HepG2 (cell line): ENCODE results near the gene ATE1. TPM values are rescaled to one million over a fixed set of nuclear protein-coding genes. Genes with fewer than 3 reads are reported as not detected.

Experiments
- FOXP1 ChIP-seq, 2 experiments: fragments of 450-650 bp in 1 of 2; IDR thresholded peaks; 2 replicates each; pipeline ENCODE4 v1.6.1; 2017 to 2018; ENCODE audit warnings: antibody characterized with exemption in 1 of 2
- NAIF1 ChIP-seq: sonication (generic); formaldehyde crosslinking; IDR thresholded peaks from 2 replicates; pipeline ENCODE4 v1.5.0; 2020; ENCODE audit warnings: mild to moderate bottlenecking, missing genetic modification reagents, borderline replicate concordance
- NFKBIZ ChIP-seq: IDR thresholded peaks from 2 replicates; pipeline ENCODE4 v1.6.1; 2018; ENCODE audit warnings: missing genetic modification reagents, missing compliant biosample characterization
- NKX3-1 ChIP-seq: sonication (generic); formaldehyde crosslinking; IDR thresholded peaks from 2 replicates; pipeline ENCODE4 v1.5.0; 2020; ENCODE audit warnings: missing genetic modification reagents
- PAX8 ChIP-seq: sonication (generic); formaldehyde crosslinking; IDR thresholded peaks from 2 replicates; pipeline ENCODE4 v1.8.0; 2022; ENCODE audit warnings: mild to moderate bottlenecking, missing genetic modification reagents, borderline replicate concordance
- POGK ChIP-seq: sonication (generic); formaldehyde crosslinking; conservative IDR thresholded peaks from 2 replicates; pipeline ENCODE4 v1.8.0; 2022; ENCODE audit warnings: mild to moderate bottlenecking, moderate library complexity, missing genetic modification reagents
- RBAK ChIP-seq: sonication (generic); formaldehyde crosslinking; IDR thresholded peaks from 2 replicates; pipeline ENCODE4 v1.5.1; 2020; ENCODE audit warnings: mild to moderate bottlenecking, missing genetic modification reagents
- REST ChIP-seq, 2 experiments: IDR thresholded peaks; 2 replicates each; pipeline ENCODE4 v1.6.1; 2011 to 2012; ENCODE audit warnings: low read length in 2 of 2, borderline replicate concordance in 1 of 2, low read depth in 1 of 2, mild to moderate bottlenecking in 1 of 2, moderate library complexity in 1 of 2
- RORA ChIP-seq: sonication (generic); formaldehyde crosslinking; IDR thresholded peaks from 2 replicates; pipeline ENCODE4 v1.5.0; 2020; ENCODE audit warnings: mild to moderate bottlenecking, missing genetic modification reagents, moderate library complexity
- TBX2 ChIP-seq: sonication (generic); formaldehyde crosslinking; IDR thresholded peaks from 2 replicates; pipeline ENCODE4 v1.5.0; 2020; ENCODE audit warnings: missing genetic modification reagents, mild to moderate bottlenecking, borderline replicate concordance
- XRCC5 ChIP-seq: fragments of 200-400 bp; formaldehyde crosslinking; optimal IDR thresholded peaks from 2 replicates; pipeline ENCODE3; 2017; ENCODE audit warnings: mild to moderate bottlenecking, low read length
- ZBTB21 ChIP-seq: sonication (generic); formaldehyde crosslinking; IDR thresholded peaks from 2 replicates; pipeline ENCODE4 v1.4.0; 2020; ENCODE audit warnings: missing genetic modification reagents
- ZNF17 ChIP-seq: sonication (generic); formaldehyde crosslinking; IDR thresholded peaks from 2 replicates; pipeline ENCODE4 v1.5.0; 2020; ENCODE audit warnings: mild to moderate bottlenecking, missing genetic modification reagents
- ZNF460 ChIP-seq: sonication (generic); formaldehyde crosslinking; IDR thresholded peaks from 2 replicates; pipeline ENCODE4 v1.5.1; 2020; ENCODE audit warnings: missing genetic modification reagents, mild to moderate bottlenecking, borderline replicate concordance
- ZNF552 ChIP-seq: sonication (generic); formaldehyde crosslinking; IDR thresholded peaks from 2 replicates; pipeline ENCODE4 v1.9.0; 2022; ENCODE audit warnings: missing genetic modification reagents, mild to moderate bottlenecking, borderline replicate concordance
- ZNF569 ChIP-seq: sonication (generic); formaldehyde crosslinking; IDR thresholded peaks from 2 replicates; pipeline ENCODE4 v1.5.0; 2020; ENCODE audit warnings: mild to moderate bottlenecking, missing genetic modification reagents, moderate library complexity, borderline replicate concordance
- polyA plus RNA-seq, 8 experiments: library from polyadenylated mRNA; depleted of rRNA in 3 of 8; stranded (reverse) in 7 of 8; unstranded in 1 of 8; fragments of >200 nt; fragmentation: Illumina TruSeq in 4 of 8; extraction: Trizol in 4 of 8; gene quantifications; 2 replicates each; pipeline versions ENCODE4 v1.2.1 to v1.2.3, GENCODE V29; 2011 to 2016; ENCODE audit warnings: low read depth in 4 of 8, missing spikeins in 1 of 8, mixed read lengths in 1 of 8; ENCODE audit not compliant: insufficient read depth in 1 of 8
- total RNA-seq, 5 experiments: library from RNA; depleted of rRNA; stranded (reverse); fragments of >200 nt; fragmentation: Illumina TruSeq; extraction: Trizol; gene quantifications; 2 replicates each; pipeline ENCODE4 v1.2.3, GENCODE V29; 2016; ENCODE audit warnings: low read depth in 1 of 5
- TF ChIP-seq, protein P1 (sequence below): sonication (generic); formaldehyde crosslinking; IDR thresholded peaks from 2 replicates; pipeline ENCODE4 v1.8.1; 2023; ENCODE audit warnings: mild to moderate bottlenecking, missing genetic modification reagents
- TF ChIP-seq, protein P2 (sequence below): sonication (generic); formaldehyde crosslinking; IDR thresholded peaks from 2 replicates; pipeline ENCODE4 v1.5.1; 2020; ENCODE audit warnings: mild to moderate bottlenecking, moderate library complexity, missing genetic modification reagents
- TF ChIP-seq, protein P3 (sequence below): sonication (generic); formaldehyde crosslinking; IDR thresholded peaks from 2 replicates; pipeline ENCODE4 v1.5.1; 2020; ENCODE audit warnings: missing genetic modification reagents, mild to moderate bottlenecking, borderline replicate concordance

The ATE1 gene
- total and polyA plus RNA-seq, 2 of the 13 experiments (the other 11 are each of a cell fraction or from before 2014, with no cell fraction given) = 17.5 to 42.2 TPM

DNA sequence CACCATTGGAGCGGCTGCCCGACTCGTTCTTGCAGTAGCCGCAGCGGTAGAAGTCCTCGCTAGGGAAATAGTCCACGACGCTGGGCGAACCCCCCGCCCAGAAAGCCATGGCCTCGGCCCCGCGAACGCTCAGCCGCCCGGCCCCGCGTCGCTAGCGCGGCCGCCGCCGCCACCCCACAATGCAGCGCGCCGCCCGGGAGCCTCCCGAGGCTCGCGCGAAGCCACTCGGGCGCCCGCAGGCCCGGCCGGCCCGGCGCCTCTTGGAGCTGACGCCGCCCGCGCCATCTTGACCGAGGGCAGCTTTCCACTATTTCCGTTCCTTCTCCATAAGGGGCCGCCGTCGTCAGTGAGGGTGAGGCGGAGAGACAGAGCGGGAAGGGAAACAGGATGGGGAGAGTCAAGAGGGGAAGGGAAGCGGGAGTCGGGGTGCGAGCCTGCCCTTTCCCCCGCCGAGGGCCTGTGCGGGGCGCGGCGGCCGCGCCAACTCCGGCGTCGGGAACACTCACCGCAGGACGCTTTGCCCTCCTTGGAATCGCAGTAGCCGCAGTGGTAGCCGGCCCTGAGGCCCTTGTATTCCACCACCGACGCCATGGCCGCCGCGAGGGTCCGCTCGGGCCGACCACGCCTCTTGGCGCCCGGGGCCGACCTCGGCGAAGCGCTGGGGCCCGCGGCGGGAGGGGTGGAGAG, at the start of gene ATE1 (continued):
- TF ChIP-seq FOXP1 (IDR thresholded peaks at IDR 0.05) = no peak
- TF ChIP-seq FOXP1 (CRISPR knock-in tag; IDR thresholded peaks at IDR 0.05) = no peak
- peak; percentile 49; the same call in 1 of the 2 replicates for TF ChIP-seq PAX8 (CRISPR knock-in tag)
- no peak; the same call in 1 of the 2 replicates for TF ChIP-seq TBX2 (CRISPR knock-in tag)
- TF ChIP-seq, protein P1, sequence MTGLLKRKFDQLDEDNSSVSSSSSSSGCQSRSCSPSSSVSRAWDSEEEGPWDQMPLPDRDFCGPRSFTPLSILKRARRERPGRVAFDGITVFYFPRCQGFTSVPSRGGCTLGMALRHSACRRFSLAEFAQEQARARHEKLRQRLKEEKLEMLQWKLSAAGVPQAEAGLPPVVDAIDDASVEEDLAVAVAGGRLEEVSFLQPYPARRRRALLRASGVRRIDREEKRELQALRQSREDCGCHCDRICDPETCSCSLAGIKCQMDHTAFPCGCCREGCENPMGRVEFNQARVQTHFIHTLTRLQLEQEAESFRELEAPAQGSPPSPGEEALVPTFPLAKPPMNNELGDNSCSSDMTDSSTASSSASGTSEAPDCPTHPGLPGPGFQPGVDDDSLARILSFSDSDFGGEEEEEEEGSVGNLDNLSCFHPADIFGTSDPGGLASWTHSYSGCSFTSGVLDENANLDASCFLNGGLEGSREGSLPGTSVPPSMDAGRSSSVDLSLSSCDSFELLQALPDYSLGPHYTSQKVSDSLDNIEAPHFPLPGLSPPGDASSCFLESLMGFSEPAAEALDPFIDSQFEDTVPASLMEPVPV (CRISPR knock-in tag) = no peak
- peak; percentile 75; the same call in 1 of the 2 replicates for TF ChIP-seq POGK (CRISPR knock-in tag)
- TF ChIP-seq, protein P2, sequence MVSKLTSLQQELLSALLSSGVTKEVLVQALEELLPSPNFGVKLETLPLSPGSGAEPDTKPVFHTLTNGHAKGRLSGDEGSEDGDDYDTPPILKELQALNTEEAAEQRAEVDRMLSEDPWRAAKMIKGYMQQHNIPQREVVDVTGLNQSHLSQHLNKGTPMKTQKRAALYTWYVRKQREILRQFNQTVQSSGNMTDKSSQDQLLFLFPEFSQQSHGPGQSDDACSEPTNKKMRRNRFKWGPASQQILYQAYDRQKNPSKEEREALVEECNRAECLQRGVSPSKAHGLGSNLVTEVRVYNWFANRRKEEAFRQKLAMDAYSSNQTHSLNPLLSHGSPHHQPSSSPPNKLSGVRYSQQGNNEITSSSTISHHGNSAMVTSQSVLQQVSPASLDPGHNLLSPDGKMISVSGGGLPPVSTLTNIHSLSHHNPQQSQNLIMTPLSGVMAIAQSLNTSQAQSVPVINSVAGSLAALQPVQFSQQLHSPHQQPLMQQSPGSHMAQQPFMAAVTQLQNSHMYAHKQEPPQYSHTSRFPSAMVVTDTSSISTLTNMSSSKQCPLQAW (CRISPR knock-in tag) = no peak; the same call in 1 of the 2 replicates
- TF ChIP-seq REST (IDR thresholded peaks at IDR 0.05; ENCODE audit: borderline replicate concordance in 1 of 2, low read depth in 1 of 2, low read length in 2 of 2) = no peak
- peak; percentile 33; the same call in 1 of the 2 replicates for TF ChIP-seq NKX3-1
- TF ChIP-seq ZNF552 (CRISPR knock-in tag) = no peak
- no peak for TF ChIP-seq RORA (CRISPR knock-in tag)
- TF ChIP-seq, protein P3, sequence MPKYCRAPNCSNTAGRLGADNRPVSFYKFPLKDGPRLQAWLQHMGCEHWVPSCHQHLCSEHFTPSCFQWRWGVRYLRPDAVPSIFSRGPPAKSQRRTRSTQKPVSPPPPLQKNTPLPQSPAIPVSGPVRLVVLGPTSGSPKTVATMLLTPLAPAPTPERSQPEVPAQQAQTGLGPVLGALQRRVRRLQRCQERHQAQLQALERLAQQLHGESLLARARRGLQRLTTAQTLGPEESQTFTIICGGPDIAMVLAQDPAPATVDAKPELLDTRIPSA = no peak
- TF ChIP-seq ZNF460 (CRISPR knock-in tag) = no peak; the same call in 1 of the 2 replicates
- TF ChIP-seq ZBTB21 (CRISPR knock-in tag) = no peak
- TF ChIP-seq ZNF17 (CRISPR knock-in tag) = no peak
- no peak for TF ChIP-seq XRCC5
- TF ChIP-seq ZNF569 (CRISPR knock-in tag) = no peak
- no peak for TF ChIP-seq RBAK
- TF ChIP-seq NFKBIZ = peak; percentile 67; the same call in 1 of the 2 replicates
- peak; percentile 51; the same call in 1 of the 2 replicates for TF ChIP-seq NAIF1
